ENCODE measurements around the gene RHOT2.

Gene RHOT2

DNA sequence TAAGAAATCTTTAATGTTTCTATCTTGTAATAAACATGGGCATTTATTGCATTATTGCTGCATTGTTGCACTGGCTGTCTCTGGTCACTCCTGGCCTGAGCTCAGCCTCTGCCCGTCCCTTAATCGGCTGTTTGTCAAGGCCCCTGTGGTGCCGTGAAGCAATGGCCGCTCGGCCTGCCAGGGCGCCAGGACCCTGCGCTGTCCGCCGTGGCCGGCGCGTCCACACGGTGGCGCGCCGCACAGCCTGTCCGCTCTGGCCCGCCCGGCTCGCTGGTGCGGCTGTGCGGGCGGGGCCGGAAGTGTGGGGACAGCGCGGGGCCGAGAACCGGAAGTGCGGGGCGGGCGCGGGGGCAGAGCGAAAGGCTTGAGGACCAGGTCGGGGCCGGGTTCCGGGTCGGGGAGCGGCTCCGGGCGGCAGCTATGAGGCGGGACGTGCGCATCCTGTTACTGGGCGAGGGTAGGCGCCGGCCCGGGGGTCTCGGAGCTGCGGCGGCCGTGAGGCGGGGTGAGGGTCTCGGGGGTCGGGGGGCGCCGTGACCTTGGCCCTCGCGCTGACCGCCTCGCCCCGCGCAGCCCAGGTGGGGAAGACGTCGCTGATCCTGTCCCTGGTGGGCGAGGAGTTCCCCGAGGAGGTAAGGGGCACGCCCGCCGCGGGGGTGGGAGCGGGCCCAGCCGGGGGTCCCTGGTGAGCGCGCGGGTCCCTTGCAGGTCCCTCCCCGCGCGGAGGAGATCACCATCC, at the start of gene RHOT2:
TSS of gene RHOT2 (plus strand) at position 353 of the 739 bp plus-strand sequence. CDS start at position 421, 68 bp downstream.
- peak; percentile 93 for DNase-seq (ENCODE audit: low read depth, low spot score)

DNA sequence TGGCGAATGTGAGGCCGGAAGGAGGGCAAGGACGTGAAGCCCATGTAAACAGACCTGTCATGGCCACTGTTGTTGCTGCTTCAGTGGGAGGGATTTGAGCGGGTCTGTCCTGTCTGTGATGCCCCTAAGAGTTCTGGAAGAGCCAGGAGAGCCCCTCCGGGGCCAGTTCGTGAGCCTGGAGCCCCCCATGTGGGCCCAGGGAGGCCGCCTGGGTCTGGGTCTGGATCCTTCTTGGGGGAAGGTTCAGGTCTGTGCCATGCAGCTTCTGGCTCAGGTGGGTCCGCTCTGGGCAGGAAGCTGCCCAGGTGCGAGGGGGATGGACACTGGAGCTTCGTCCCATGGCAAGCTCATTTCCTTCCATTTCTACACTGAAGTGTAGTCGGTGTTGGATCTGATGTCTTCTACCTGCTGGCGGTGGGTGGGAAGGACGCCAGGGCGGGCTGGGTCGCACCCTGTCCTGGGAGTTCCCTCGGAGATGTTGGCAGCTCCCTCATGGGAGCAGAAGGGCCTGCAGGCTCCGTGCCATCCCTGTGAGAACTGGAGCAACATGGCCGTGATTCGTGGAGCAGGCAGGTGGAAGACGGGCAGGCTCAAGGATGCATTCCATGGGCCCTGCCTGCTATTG, 48.3 kb upstream of the RHOT2 start:
- DNase-seq (ENCODE audit: low read depth, low spot score): no peak

DNA sequence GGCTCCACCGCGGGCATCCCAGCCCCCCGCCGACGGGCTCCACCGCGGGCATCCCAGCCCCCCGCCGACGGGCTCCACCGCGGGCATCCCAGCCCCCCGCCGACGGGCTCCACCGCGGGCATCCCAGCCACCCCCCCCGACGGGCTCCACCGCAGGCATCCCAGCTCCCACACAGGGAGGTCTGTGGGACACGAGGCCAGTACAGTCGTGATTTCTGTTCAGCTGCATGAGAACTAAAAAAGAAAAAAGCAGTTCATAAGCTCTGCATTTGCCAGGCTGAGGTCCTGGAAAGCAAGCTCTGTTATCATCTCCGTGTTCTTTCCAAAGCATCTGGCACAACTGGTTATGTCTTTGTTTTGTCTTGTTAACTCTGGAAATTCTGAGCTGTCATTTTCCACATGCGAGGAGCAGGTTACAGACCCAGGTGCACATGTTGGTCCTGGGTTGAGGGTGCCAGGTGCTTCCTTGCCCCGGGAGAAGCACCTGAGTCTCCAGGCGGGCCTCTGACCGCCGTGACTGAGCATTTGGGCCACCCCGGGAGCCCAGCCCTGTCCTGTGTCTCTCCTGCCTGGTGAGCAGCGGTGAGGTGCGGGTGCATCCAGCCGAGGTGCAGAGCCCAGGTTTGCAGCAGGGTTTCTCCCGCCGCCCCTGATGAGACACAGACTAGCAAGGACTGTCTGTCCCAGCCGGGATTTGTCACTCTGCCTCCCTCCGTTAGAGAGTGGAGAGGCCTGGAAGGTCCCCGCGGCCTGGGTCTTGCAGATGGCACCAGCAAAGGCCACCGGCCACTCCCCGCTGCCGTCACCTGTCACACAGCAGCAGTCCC, 47.0 kb upstream of the RHOT2 start:
- no peak for DNase-seq (ENCODE audit: low read depth, low spot score)

DNA sequence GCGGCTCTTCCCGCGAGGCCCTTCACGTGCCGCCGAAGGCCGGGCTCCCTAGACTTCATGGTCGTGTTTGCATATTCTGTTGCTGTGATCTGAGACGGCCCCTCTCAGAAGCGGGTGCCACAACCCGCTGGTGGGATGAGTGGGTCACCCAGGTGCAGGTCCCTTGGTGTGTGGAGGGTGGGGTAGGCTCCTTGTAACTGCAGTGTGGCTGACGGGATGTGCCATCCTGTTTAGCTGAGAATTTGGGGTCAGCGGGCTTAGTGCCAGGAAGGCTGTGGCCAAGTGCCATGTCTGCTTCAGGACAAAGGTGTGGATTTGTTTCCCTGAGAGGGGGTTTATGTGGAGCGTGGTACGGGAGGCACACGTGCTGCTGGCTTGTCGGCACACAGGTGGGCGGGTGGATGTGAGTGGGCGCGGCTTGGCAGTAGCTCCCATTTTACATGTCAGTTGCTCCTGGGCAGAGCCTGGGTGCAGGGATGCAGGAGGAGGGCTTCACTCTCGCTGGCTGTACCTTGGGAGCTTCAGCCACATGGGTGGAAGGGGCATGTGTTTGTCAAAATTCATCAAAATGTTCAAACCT, 46.3 kb upstream of the RHOT2 start:
- DNase-seq (ENCODE audit: low read depth, low spot score): no peak

DNA sequence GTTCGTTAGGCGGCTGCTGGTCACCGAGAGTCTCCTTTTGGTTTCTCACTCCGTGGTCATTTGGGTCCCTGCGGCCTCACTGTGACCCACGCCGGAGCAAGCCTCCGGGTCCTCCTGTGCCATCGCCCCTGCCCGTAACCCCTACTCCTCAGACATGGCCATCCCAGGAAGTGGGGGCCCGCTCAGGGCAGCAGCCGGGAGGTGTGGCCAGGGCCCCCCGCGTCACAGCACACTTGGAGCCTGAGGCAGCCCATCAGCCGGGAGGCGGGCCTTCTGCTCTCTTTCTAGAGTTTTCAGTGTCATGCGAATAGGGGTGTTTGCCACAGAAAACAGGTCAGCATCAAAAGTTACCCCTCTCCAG, 45.0 kb upstream of the RHOT2 start:
- no peak for DNase-seq (ENCODE audit: low read depth, low spot score)

DNA sequence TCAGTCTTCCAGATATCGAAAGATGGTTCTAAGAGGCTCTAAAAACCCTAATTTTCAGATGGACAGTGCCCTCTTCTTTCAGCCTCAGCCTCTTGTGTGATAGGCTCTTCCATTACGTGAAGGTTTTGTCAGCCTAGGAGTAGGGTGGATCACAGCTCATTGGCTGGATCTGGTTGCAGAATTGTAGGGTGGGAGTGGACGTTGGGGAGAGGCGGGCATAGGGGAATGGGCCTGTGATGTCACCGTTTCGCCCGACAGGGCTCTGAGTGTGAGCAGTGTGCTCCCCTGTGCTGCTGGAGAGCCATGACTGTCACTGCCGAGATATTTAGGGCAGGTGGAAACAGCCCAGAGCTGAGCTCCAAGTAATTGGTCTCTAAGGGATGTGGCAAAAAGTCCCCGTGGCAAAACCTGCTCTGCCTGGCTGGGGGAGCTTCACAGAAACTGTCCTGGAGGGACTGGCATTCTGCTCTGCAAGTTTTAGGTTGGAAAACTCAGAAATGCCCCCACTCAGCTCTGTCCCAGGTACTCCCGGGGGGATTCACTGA, 43.3 kb upstream of the RHOT2 start:
- no peak for DNase-seq (ENCODE audit: low read depth, low spot score)

DNA sequence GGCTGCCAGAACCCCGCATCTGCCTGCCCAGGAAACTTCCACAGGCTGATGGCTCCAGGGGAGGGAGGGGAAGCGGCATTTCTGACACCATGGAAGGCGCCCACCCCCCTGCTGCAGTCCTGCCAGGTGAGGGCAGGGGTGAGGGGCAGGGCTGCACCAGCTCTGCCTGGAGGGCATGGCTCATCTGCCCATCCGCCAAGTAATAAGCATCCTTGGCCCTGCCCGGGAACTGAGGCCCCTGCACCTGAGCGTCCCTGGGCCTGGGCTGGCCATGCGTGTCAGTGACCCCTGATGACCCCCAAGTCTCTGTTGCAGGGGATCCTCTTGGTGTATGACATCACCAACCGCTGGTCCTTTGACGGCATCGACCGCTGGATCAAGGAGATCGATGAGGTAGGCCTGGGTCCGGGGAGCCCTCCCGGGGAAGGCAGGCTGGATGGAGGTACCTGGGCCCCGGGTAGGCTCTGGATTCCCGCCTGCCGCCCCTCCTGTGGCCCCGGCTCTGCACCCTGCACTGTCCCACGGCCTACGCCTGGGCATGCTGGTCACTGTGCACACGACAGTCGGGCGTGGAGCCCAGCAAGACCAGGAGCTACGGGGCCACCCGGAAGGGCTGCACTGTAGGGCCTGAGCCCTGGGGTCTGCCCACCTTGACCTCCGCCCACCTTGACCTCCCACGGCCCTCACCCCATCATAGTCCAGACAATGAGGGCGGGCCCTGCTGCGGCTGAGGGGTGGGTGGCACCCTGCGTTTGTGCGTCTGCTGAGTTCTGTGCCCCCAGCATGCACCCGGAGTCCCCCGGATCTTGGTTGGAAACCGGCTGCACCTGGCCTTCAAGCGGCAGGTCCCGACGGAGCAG, 42.6 kb upstream of the RHOT2 start:
- no peak for DNase-seq (ENCODE audit: low read depth, low spot score)

DNA sequence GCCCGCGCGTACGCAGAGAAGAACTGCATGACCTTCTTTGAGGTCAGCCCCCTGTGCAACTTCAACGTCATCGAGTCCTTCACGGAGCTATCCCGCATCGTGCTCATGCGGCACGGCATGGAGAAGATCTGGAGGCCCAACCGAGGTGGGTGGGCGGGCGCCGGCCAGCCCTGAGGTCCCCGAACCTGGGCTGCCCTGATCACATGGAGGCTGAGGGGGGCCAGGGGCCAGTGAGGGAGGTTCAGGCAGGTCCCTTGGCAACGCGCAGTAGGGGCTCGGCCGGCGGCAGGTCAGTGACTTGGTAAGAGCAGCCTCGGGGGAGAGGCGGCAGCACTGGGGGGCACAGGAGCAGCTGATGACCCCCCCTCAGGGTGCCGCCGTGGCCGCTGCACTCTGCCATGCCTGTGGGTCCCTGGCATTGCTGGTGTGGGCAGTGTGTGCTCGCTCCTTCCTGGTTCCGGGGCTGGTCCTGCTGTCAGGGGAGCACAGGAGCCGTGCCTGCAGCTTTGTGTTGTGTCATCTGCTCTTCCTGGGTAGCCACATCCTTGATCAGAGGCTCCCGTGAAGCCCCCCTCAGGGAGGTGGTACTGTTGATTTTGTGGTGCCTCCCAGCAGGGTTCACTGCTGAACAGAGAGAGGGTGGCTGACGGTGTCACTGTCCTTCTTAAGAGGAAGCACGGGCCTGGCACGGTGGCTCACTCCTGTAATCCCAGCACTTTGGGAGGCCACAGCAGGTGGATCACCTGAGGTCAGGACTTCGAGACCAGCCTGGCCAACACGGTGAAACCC, 41.8 kb upstream of the RHOT2 start:
- no peak for DNase-seq (ENCODE audit: low read depth, low spot score)

DNA sequence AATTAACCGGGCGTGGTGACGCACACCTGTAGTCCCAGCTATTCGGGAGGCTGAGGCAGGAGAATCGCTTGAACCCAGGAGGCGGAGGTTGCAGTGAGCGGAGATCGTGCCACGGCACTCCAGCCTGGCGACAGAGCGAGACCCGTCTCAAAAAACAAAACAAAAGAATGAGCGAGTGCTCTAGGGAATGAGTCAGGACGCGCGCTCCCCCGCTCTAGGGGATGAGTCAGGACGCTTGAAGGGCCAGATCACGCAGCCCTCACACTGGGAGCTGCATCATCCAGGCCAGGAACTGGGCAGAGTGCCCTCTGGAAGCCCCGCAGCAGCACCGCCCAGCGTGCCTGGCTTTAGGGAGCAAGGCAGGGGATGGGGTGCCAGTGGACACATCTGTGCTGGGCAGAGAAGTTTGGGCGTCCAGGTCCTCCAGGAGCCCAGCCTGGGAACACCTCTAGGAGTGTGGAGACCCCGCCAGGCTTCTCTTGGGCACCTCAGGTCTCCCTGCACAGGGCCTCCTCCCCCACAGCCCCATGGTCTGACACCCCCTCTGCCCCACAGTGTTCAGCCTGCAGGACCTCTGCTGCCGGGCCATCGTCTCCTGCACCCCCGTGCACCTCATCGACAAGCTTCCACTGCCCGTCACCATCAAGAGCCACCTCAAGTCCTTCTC, 41.0 kb upstream of the RHOT2 start:
- DNase-seq (ENCODE audit: low read depth, low spot score): no peak

DNA sequence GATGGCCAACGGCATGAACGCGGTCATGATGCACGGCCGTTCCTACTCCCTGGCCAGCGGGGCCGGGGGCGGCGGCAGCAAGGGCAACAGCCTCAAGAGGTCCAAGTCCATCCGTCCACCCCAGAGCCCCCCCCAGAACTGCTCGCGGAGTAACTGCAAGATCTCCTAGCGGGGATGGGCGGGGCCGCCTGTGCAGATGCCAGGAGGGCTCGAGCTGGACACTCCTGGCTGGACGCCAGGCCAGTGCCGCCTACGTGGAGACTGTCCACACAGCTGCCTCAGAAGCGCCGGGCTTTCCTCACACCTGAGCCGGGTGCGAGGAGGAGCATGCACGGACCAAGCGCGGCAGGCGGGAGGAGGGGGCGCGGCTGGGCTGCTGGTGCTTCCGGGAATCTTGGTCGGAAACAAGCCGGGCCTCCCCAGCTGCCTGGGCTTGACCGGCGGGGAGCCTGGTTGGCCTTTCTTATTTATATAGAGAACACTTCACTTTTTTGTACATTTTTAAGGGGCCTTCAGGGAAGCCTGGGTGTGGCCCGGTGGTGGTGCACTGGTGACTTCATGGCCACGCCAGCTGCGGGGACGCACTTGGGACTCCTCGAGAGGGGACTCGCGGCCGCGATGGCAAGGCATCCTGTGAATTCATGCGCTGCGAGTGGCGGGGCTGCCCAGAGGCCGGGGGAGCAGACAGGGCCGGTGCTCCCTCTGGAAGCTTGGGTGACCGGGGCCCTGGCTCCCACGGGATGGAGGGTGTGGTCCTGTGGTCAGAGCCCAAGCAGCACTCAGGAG, 40.3 kb upstream of the RHOT2 start:
- DNase-seq (ENCODE audit: low read depth, low spot score): no peak

DNA sequence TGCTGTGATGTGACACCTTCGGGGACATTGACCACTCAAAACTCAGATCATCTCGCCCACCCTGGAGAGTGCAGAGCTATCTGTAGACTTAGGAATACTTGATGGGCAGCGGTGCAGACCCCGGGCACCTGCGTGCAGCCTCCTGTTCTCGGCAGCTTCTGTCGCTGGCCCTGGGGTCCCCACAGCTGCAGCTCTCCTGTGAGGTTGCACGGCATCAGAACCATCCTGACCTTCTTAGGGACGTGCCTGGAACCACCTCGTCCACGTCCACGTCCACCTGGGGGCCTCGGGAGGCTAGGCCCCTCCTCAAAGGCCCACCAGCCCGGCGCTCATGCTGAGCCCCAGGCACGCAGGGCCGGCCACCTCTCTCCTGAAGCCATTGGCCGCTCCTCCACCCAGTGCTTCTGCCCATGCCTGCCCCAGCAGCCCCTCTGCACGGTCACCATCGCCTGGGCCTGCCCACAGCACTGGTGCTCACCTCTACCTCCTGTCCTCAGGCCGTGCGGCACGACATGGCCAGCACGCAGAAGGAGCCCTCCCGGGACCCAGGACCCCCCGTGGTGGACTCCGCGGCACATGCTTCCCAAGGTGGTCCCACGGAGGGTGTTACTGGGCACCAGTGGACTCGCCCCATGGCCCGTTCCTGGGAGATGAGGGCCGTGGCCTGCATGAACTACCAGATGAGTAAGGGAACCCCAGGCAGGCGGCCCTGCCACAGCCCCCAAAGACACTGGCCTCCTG, 39.4 kb upstream of the RHOT2 start:
- DNase-seq (ENCODE audit: low read depth, low spot score): no peak

DNA sequence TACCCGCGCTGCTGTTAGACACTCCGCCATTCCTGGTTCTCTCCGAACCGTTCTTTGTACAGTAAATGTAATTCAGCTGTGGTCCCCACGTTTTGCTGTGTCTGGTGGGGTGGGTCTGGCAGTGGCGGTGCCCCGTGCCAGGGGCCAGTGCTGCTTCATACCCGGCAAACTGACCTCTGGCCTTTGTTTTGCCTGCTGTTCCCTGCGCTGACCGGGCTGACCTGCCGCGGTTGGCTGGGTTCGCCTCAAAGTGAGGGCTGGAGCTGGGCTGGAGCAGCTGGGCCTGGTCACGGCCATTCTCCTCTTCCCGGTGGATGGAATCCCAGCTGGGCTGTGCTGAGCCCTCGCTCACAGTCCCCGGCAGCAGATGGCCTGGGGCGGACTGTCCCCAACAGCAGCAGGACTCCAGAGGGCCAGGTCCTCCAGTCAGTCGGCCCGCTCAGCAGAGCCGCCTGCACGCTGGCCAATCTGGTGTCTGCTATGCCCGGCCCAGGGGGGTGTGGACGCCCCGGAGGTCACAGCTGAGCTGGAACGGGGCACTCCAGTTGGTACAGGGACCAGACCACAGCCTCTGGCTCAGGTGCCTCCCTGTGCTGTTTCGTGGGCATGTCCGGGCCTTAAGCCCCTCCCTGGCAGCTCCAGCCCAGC, 38.6 kb upstream of the RHOT2 start:
- peak; percentile 89 for DNase-seq (ENCODE audit: low read depth, low spot score)

DNA sequence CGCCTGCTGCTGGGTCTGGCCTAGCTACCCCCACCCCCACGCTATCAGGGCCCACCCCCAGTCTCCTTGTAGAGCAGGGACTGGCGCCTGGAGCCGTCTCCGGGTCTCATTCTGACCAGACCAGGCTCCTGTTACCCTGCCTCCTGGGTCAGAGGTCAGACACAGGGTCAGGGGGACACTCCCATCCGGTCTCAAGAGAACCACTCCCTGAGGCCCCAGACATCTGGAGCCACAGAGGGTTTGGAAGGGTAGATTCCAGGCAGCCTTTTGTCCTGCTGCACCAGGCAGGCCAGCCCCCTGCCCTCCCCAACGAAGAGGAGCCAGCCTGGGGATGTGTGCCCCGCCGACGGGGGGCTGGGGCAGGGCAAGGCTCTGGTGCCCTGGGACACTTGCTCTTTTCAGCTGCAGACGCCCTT, 38.1 kb upstream of the RHOT2 start:
- no peak for DNase-seq (ENCODE audit: low read depth, low spot score)

DNA sequence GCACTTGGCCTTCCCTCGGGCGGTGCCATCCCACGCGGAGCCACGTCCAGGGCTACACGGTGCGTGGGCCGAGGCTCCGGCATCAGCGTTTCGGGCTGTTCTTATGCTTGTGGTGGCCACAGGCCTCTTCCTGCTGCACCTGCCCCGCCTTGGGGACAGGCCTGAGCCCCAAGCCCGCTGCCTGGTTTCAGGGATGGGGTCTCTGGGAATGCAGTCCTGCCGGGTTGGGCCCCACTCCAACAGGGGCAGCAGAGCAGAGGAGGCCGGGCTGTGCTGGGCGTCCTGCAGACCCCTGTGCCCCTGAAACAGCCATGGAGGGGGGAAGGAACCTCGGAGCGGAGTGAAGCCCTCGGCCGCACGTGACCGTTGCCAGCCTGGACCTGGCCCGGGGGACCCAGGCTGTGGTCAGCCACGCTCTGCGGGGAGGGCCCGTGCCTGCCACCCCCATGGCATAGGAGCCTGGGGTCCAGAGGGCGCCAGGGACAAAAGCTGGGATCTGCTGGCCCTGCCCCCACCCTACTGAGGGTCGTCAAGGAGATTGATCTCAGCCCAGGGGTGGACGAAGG, 37.6 kb upstream of the RHOT2 start:
- DNase-seq (ENCODE audit: low read depth, low spot score): no peak

DNA sequence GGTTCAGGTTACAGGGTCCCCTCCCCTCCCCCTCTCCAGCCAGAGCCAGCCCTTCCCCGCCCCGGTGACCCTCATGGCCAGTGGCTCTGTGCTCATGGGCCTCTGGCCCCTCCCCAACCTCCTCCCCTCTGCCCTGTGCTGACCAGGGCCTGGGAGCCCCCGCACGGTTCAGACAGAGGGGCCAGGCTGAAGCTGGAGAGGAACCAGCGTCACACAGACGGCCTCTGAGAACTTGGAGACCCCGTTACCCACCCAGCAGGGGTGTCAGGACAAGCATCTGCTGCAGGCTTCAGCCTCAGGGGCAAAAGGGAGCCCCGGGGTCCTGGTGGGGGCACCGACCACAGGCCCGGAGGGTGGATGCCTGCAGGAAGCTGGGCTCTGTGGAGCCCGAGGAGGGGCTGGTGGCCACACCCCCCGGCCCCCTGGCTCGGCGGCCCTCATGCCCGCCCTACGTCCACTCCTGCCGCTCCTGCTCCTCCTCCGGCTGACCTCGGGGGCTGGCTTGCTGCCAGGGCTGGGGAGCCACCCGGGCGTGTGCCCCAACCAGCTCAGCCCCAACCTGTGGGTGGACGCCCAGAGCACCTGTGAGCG, 37.0 kb upstream of the RHOT2 start, which contains the start of gene WFIKKN1:
TSS of gene WFIKKN1 (plus strand) at position 171 of the 591 bp plus-strand sequence. CDS start at position 440, 269 bp downstream.
- peak; percentile 70 for DNase-seq (ENCODE audit: low read depth, low spot score)

DNA sequence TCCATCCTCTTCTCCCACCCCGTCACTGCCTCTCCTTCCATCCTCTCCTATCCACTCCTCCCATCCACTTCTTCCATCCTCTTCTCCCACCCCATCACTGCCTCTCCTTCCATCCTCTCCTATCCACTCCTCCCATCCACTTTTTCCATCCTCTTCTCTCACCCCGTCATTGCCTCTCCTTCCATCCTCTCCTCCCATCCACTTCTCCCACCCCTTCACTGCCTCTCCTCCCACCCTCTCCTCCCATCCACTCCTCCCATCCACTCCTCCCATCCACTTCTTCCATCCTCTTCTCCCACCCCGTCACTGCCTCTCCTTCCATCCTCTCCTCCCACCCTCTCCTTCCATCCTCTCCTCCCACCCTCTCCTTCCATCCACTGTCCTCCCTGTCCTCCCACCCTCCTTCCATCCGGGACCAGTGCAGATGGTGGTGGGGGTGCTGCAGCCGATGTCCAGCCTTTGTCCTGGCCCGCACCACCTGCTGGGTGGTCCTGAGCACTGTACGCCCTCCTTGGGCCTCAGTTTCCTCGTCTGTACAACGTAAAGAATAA, 36.0 kb upstream of the RHOT2 start:
- DNase-seq (ENCODE audit: low read depth, low spot score): no peak

Measured in ELF-1 (cell line).